Chondrocyte (in vitro differentiated cells): ENCODE results near the gene EIF4G3. TPM values are rescaled to one million over a fixed set of nuclear protein-coding genes. Genes with fewer than 3 reads are reported as not detected.

Experiments
- DNase-seq: peaks from one replicate; pipeline ENCODE4 v3.0.0; 2021; ENCODE audit warnings: mixed read lengths, low spot score
- H3K27ac Mint-ChIP-seq: one replicate; pipeline ENCODE4 v1.8.0; 2021; ENCODE audit warnings: mild to moderate bottlenecking, moderate library complexity, mixed read lengths; ENCODE audit not compliant: unreplicated experiment
- H3K27me3 Mint-ChIP-seq: 2 replicates; pipeline ENCODE4 v1.8.0; 2021; ENCODE audit warnings: low read depth, mixed read lengths
- H3K36me3 Mint-ChIP-seq: 2 replicates; pipeline ENCODE4 v1.8.0; 2021; ENCODE audit warnings: low read depth, mixed read lengths
- H3K4me1 Mint-ChIP-seq: 2 replicates; pipeline ENCODE4 v1.8.0; 2021; ENCODE audit warnings: low read depth, mild to moderate bottlenecking, mixed read lengths
- H3K4me3 Mint-ChIP-seq: one replicate; pipeline ENCODE4 v1.8.0; 2021; ENCODE audit warnings: mild to moderate bottlenecking, moderate library complexity, mixed read lengths; ENCODE audit not compliant: unreplicated experiment
- H3K9me3 Mint-ChIP-seq: 2 replicates; pipeline ENCODE4 v1.8.0; 2021; ENCODE audit warnings: low read depth, mixed read lengths
- CTCF ChIP-seq: fragments of 200-600 bp; sonication (generic); IDR thresholded peaks from 2 replicates; pipeline ENCODE4 v1.5.0; 2021; ENCODE audit warnings: antibody characterized with exemption, mild to moderate bottlenecking, moderate library complexity
- total RNA-seq: library from RNA; stranded (reverse); gene quantifications from 3 replicates; pipeline ENCODE4 v1.2.1, GENCODE V29; 2021

The EIF4G3 gene
- total RNA-seq, 1 donor from 2014 or later = 56.6 TPM

DNA sequence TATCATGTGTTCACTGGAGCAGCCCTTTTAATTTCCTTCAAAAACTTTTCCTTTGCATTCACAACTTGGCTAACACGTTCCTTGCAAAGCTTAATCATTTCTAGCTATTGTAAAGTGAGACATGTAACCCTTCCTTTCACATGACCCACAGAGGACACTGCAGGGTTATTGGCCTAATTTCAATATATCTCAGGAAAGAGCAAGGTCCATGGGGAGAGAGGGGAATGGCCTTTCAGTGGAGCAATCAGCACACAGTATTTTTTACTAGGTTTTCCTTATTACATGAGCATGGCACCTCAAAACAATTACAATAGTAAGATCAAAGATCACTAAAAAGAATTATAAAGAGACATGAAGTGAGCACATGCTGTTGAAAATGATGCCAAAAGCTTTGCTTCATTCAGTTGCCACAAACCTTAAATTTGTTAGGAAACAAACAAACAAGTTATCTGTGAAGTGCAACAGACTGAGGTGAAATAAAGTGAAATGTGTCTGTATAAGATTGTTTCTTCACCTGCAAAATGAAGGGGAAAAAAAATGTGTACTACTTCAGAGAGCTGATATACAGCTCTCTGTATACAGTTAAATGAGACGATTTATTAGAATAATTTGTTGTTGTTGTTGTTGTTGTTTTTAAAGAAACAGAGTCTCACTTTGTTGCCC lies 61.5 kb downstream of the EIF4G3 start:
- Mint-ChIP-seq H3K4me3 (no peak overlapping the region), H3K27ac (no peak overlapping the region), H3K36me3 (peaks cover 1% of the 10 kb centered on the region), H3K27me3 (no peaks in the 10 kb centered on the region), H3K4me1 (peaks cover 26% of the 10 kb centered on the region), H3K9me3 (no peaks in the 10 kb centered on the region)
- no peak for DNase-seq
- no peak for TF ChIP-seq CTCF

DNA sequence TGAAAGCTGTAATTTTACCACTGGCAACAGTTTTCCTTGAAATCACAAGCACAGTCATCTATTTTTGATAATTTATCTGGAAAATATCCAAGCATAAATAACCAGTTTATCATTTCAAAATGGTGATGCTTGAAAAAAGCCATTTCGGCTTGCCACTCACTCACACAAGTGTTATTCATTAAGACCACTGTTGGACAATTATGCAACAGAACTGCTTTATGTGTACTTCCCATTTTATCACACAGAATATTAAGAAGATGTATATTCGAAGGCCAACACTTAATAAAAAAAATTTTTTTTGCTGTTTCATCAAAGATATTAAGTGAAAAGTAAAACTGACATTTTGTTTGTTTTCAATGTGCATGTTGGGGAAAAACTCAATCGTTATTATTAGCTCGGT lies 62.3 kb downstream of the EIF4G3 start:
- no peak for TF ChIP-seq CTCF
- no peaks in the 10 kb centered on the region for H3K9me3 Mint-ChIP-seq
- no peak overlapping the region for H3K4me3 Mint-ChIP-seq

GRCh38 chr1:21110163-21110562 lies 66.5 kb downstream of the EIF4G3 start:
- peaks cover 23% of the 10 kb centered on the region for H3K4me1 Mint-ChIP-seq
- DNase-seq = no peak
- H3K4me3 Mint-ChIP-seq = no peak overlapping the region
- H3K27me3 Mint-ChIP-seq = no peaks in the 10 kb centered on the region
- H3K9me3 Mint-ChIP-seq = no peaks in the 10 kb centered on the region
- H3K36me3 Mint-ChIP-seq = peaks cover 1% of the 10 kb centered on the region
- no peak overlapping the region for H3K27ac Mint-ChIP-seq
- no peak for TF ChIP-seq CTCF

More for the DNA sequence above, 62.3 kb downstream of the EIF4G3 start:
- H3K27me3 Mint-ChIP-seq = no peaks in the 10 kb centered on the region
- H3K4me1 Mint-ChIP-seq = peaks cover 26% of the 10 kb centered on the region
- DNase-seq = no peak
- peaks cover 1% of the 10 kb centered on the region for H3K36me3 Mint-ChIP-seq
- H3K27ac Mint-ChIP-seq = no peak overlapping the region

- TF ChIP-seq CTCF = no peak
- Mint-ChIP-seq H3K27ac (no peak overlapping the region), H3K9me3 (no peaks in the 10 kb centered on the region), H3K4me3 (no peak overlapping the region), H3K4me1 (peaks cover 9% of the 10 kb centered on the region), H3K36me3 (peaks cover 5% of the 10 kb centered on the region), H3K27me3 (no peaks in the 10 kb centered on the region)
- no peak for DNase-seq
Observed at GRCh38 chr1:21106709-21107108, 70.0 kb downstream of the EIF4G3 start.

DNA sequence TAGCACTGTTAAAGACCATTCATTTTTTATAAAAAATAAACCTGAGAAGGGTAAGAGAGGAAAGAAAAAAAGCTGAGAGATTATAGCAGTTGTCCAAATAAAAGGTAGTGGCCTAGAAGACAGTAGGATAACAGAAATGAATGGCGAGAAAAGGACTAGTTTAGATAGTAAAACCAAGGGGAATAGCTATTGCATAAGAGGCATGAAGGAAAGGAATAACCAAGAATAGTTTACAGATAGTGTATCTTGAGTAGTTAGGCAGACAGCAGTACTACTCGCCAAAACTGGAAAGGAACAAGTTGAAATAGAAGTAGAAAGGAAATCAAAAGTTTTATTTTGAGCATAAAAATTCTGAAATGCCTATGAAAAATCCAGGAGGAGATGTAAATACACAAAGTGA lies 70.5 kb downstream of the EIF4G3 start:
- Mint-ChIP-seq H3K27me3 (no peaks in the 10 kb centered on the region), H3K4me3 (no peak overlapping the region), H3K27ac (no peak overlapping the region), H3K9me3 (no peaks in the 10 kb centered on the region), H3K36me3 (peaks cover 5% of the 10 kb centered on the region), H3K4me1 (peaks cover 5% of the 10 kb centered on the region)
- no peak for TF ChIP-seq CTCF
- no peak for DNase-seq
